K562 (cell line): ENCODE measurements around the gene MRGPRX4.

Experiments used
- EP300 ChIP-seq: IDR thresholded peaks from 2 replicates; pipeline ENCODE4 v1.6.1; 2012; ENCODE audit warnings: low read length, improper control_type of control experiment
- TF ChIP-seq, protein P1 (sequence below), 2 experiments: fragments of 200-800 bp in 1 of 2; sonication (Bioruptor generic) in 1 of 2; sonication (generic) in 1 of 2; formaldehyde crosslinking in 1 of 2; IDR thresholded peaks in 1 of 2; conservative IDR thresholded peaks in 1 of 2; 2 replicates each; pipeline versions ENCODE4 v1.5.0 to v1.6.1; 2016 to 2020; ENCODE audit warnings: missing compliant biosample characterization in 1 of 2, missing genetic modification characterization in 1 of 2, missing genetic modification reagents in 1 of 2
- TF ChIP-seq, protein P2 (sequence below): sonication (generic); formaldehyde crosslinking; IDR thresholded peaks from 2 replicates; pipeline ENCODE4 v1.8.1; 2023; ENCODE audit warnings: mild to moderate bottlenecking, missing genetic modification reagents, moderate library complexity

DNA sequence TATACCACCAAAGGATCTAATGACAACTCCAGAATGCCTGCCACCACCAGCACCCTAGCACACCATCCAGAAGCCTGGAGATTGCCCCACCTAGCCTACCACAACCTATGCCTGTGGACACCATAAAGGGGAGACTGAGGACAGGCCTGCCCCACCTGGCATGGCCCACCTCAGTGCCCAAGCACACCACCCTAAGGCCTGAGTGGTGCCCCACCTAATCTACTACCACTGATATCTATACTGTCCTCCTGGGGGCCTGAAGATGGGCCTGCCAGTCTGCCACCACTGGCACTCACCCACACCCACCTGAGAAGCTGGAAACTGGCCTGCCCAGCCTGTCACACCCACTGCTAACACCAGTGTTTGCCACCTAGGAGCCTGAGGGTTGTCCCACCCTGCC lies 32.1 kb downstream of the MRGPRX4 start:
- no peak for TF ChIP-seq EP300
- TF ChIP-seq, protein P1, sequence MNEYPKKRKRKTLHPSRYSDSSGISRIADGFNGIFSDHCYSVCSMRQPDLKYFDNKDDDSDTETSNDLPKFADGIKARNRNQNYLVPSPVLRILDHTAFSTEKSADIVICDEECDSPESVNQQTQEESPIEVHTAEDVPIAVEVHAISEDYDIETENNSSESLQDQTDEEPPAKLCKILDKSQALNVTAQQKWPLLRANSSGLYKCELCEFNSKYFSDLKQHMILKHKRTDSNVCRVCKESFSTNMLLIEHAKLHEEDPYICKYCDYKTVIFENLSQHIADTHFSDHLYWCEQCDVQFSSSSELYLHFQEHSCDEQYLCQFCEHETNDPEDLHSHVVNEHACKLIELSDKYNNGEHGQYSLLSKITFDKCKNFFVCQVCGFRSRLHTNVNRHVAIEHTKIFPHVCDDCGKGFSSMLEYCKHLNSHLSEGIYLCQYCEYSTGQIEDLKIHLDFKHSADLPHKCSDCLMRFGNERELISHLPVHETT (CRISPR knock-in tag; conservative IDR thresholded peaks at IDR 0.05 in 1 of 2, IDR thresholded peaks at IDR 0.05 in 1 of 2) = no peak
- TF ChIP-seq, protein P2, sequence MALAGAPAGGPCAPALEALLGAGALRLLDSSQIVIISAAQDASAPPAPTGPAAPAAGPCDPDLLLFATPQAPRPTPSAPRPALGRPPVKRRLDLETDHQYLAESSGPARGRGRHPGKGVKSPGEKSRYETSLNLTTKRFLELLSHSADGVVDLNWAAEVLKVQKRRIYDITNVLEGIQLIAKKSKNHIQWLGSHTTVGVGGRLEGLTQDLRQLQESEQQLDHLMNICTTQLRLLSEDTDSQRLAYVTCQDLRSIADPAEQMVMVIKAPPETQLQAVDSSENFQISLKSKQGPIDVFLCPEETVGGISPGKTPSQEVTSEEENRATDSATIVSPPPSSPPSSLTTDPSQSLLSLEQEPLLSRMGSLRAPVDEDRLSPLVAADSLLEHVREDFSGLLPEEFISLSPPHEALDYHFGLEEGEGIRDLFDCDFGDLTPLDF = no peak
